A673 (cell line): ENCODE data around the gene CUL7. TPM values are rescaled to one million over a fixed set of nuclear protein-coding genes. Genes with fewer than 3 reads are reported as not detected.
A peak's percentile ranks its signal among the peaks of the same experiment; 100 is the strongest.

Source experiments
- BruUV-seq: library from RNA; stranded (reverse); fragments of 400-500 nt; replicated peaks from 2 replicates; lab custom pipeline; 2021; lab: Mats Ljungman, UMichigan
- CTCF ChIA-PET: fragments of 300-600 bp; sonication (Branson Sonifier 250); formaldehyde crosslinking; loops from one replicate; lab custom pipeline; 2022; ENCODE audit warnings: antibody characterized with exemption; lab: Charles Lee
- POLR2A ChIA-PET: fragments of 300-600 bp; sonication (Branson Sonifier 250); formaldehyde crosslinking; loops from one replicate; lab custom pipeline; 2022; ENCODE audit warnings: antibody characterized with exemption; ENCODE audit not compliant: low non-redundant PET; lab: Charles Lee
- DNase-seq: peaks from one replicate; pipeline ENCODE4 v3.0.0-alpha.2; 2015; ENCODE audit warnings: low spot score
- H3K27ac ChIP-seq: fragments of 200-600 bp; sonication (generic); 2 replicates; pipeline ENCODE4 v1.5.1; 2016; ENCODE audit warnings: mixed run types, low read depth, mild to moderate bottlenecking, mixed read lengths, antibody characterized with exemption, low read length; ENCODE audit not compliant: poor library complexity, severe bottlenecking
- H3K27me3 ChIP-seq: fragments of 200-600 bp; sonication (generic); replicated peaks from 2 replicates; pipeline ENCODE4 v1.6.1; 2017; ENCODE audit warnings: mixed run types, low read depth, mild to moderate bottlenecking, mixed read lengths, antibody characterized with exemption, low read length; ENCODE audit not compliant: insufficient read depth, poor library complexity
- H3K36me3 ChIP-seq: fragments of 200-600 bp; sonication (generic); 2 replicates; pipeline ENCODE4 v1.6.1; 2016; ENCODE audit warnings: mixed run types, mild to moderate bottlenecking, mixed read lengths, antibody characterized with exemption, low read length; ENCODE audit not compliant: insufficient read depth, poor library complexity, severe bottlenecking
- H3K4me1 ChIP-seq: fragments of 200-600 bp; sonication (generic); 2 replicates; pipeline ENCODE4 v1.6.1; 2017; ENCODE audit warnings: mixed run types, mild to moderate bottlenecking, mixed read lengths, antibody characterized with exemption, low read length; ENCODE audit not compliant: insufficient read depth, poor library complexity, severe bottlenecking
- H3K4me3 ChIP-seq: fragments of 200-600 bp; sonication (generic); 2 replicates; pipeline ENCODE4 v1.5.1; 2016; ENCODE audit warnings: low read depth, mixed run types, mild to moderate bottlenecking, mixed read lengths, low read length; ENCODE audit not compliant: poor library complexity, severe bottlenecking
- H3K9me3 ChIP-seq: fragments of 200-600 bp; sonication (generic); 2 replicates; pipeline ENCODE4 v1.6.1; 2016; ENCODE audit warnings: mixed run types, low read depth, mild to moderate bottlenecking, mixed read lengths, antibody characterized with exemption, low read length; ENCODE audit not compliant: poor library complexity, severe bottlenecking
- EZH2 ChIP-seq: fragments of 200-600 bp; sonication (generic); IDR thresholded peaks from 2 replicates; pipeline ENCODE4 v1.6.1; 2017; ENCODE audit warnings: borderline replicate concordance, low read depth, mild to moderate bottlenecking, mixed read lengths, antibody characterized with exemption, low read length; ENCODE audit not compliant: poor library complexity, severe bottlenecking
- intact Hi-C: fragments of 100-400 bp; cut with micrococcal nuclease; formaldehyde crosslinking; loops from one replicate; pipeline ENCODE4 v1.10.0; 2022; ENCODE audit not compliant: unreplicated experiment
- total RNA-seq: library from RNA; stranded (reverse); gene quantifications from 2 replicates; pipeline ENCODE4 v1.2.3, GENCODE V29; 2021
- TF ChIP-seq, protein P1 (sequence below): fragments of 300-800, 200-600 bp; sonication (generic); conservative IDR thresholded peaks from 2 replicates; pipeline ENCODE4 v1.5.1; 2017; ENCODE audit warnings: low read depth, mild to moderate bottlenecking, antibody characterized with exemption, low read length, moderate library complexity, mixed read lengths

The CUL7 gene
- total RNA-seq, 1 experiment from 2014 or later: 29.4 TPM

DNA sequence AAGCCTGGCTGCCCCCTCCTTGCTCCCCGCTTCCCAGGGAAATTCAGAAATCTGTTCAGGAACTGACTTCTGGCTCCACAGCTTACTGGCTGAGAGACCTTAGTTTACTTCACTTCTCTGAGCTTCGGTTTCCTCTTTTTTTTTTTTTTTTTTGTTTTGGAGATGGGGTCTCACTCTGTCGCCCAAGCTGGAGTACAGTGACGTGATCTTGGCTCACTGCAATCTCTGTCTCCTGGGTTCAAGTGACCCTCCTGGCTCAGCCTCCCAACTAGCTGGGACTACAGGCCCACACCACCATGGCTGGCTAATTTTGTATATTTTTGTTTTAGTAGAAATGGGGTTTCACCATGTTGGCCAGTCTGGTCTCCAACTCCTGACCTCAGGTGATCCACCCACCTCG, 37.4 kb upstream of the CUL7 start:
- peaks cover 30% of the 10 kb centered on the region for H3K4me1 ChIP-seq
- H3K4me3 ChIP-seq: no peak overlapping the region
- H3K27ac ChIP-seq: peak overlapping the region; percentile 36
- no TSS peak for BruUV-seq
- no peaks in the 10 kb centered on the region for H3K36me3 ChIP-seq
- ChIA-PET CTCF (no interaction called here), POLR2A (no interaction called here)
- H3K27me3 ChIP-seq: no peaks in the 10 kb centered on the region
- DNase-seq: no peak
- TF ChIP-seq EZH2: no peak
- TF ChIP-seq, protein P1, sequence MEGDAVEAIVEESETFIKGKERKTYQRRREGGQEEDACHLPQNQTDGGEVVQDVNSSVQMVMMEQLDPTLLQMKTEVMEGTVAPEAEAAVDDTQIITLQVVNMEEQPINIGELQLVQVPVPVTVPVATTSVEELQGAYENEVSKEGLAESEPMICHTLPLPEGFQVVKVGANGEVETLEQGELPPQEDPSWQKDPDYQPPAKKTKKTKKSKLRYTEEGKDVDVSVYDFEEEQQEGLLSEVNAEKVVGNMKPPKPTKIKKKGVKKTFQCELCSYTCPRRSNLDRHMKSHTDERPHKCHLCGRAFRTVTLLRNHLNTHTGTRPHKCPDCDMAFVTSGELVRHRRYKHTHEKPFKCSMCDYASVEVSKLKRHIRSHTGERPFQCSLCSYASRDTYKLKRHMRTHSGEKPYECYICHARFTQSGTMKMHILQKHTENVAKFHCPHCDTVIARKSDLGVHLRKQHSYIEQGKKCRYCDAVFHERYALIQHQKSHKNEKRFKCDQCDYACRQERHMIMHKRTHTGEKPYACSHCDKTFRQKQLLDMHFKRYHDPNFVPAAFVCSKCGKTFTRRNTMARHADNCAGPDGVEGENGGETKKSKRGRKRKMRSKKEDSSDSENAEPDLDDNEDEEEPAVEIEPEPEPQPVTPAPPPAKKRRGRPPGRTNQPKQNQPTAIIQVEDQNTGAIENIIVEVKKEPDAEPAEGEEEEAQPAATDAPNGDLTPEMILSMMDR: no peak
- no peaks in the 10 kb centered on the region for H3K9me3 ChIP-seq
- intact Hi-C loops: no loop called here

DNA sequence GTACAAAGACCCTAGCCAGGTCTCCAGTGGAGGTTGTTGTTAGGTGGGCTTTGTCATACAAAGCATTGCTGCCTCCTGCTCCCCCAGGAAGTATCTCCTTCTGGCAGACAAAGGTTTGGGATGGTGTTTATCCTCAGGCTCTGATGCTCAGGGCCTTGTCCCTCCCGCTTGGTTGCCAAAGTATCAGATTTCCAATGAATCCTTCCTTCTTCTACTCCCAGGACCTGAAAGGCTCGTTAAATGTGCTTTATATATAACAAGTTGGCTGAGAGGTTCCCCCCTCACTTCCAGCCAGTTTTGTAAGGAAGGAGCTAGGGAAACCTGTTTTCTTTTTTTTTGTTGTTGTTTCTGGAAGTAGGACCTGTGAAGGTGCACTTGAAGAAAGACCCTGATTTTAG, 36.9 kb upstream of the CUL7 start:
- no TSS peak for BruUV-seq
- ChIA-PET CTCF (interaction anchor here (0.6 kb wide), 1 partner anchor 53 kb away, joined by 3 read pairs; no protein-coding TSS in a partner anchor), POLR2A (no interaction called here)
- Histone ChIP-seq H3K9me3 (no peaks in the 10 kb centered on the region), H3K4me3 (no peak overlapping the region), H3K27ac (peak overlapping the region; percentile 36), H3K36me3 (no peaks in the 10 kb centered on the region), H3K4me1 (peaks cover 33% of the 10 kb centered on the region), H3K27me3 (no peaks in the 10 kb centered on the region)
- no peak for TF ChIP-seq EZH2
- TF ChIP-seq, protein P1: no peak
- peak; percentile 22 for DNase-seq
- intact Hi-C loops: no loop called here

GRCh38 chr6:43089874-43090558, 36.4 kb upstream of the CUL7 start:
- DNase-seq: no peak
- Histone ChIP-seq H3K4me3 (no peak overlapping the region), H3K27ac (peak overlapping the region; percentile 55), H3K27me3 (no peaks in the 10 kb centered on the region), H3K9me3 (no peaks in the 10 kb centered on the region), H3K4me1 (peaks cover 35% of the 10 kb centered on the region), H3K36me3 (no peaks in the 10 kb centered on the region)
- ChIA-PET POLR2A (interaction anchor here (0.6 kb wide), 1 partner anchor 11 kb away, joined by 4 read pairs; no protein-coding TSS in a partner anchor), CTCF (interaction anchor here (0.6 kb wide), 1 partner anchor 54 kb away, joined by 3 read pairs; no protein-coding TSS in a partner anchor)
- intact Hi-C loops: no loop called here
- BruUV-seq: no TSS peak
- TF ChIP-seq EZH2: no peak
- TF ChIP-seq, protein P1: no peak
